Loucy (cell line): ENCODE results near the gene IFITM10.

ENCODE experiments used
- EZH2phosphoT487 ChIP-seq: fragments of 200-600 bp; IDR thresholded peaks from 2 replicates; pipeline ENCODE4 v1.6.1; 2018; ENCODE audit warnings: antibody characterized with exemption, mild to moderate bottlenecking, moderate library complexity, borderline replicate concordance
- TF ChIP-seq, protein P1 (sequence below): fragments of 200-600 bp; sonication (generic); conservative IDR thresholded peaks from 2 replicates; pipeline ENCODE4 v1.5.1; 2014; ENCODE audit warnings: mild to moderate bottlenecking, antibody characterized with exemption, low read length

GRCh38 chr11:1752907-1753228 lies 2.5 kb upstream of the IFITM10 start:
- TF ChIP-seq, protein P1, sequence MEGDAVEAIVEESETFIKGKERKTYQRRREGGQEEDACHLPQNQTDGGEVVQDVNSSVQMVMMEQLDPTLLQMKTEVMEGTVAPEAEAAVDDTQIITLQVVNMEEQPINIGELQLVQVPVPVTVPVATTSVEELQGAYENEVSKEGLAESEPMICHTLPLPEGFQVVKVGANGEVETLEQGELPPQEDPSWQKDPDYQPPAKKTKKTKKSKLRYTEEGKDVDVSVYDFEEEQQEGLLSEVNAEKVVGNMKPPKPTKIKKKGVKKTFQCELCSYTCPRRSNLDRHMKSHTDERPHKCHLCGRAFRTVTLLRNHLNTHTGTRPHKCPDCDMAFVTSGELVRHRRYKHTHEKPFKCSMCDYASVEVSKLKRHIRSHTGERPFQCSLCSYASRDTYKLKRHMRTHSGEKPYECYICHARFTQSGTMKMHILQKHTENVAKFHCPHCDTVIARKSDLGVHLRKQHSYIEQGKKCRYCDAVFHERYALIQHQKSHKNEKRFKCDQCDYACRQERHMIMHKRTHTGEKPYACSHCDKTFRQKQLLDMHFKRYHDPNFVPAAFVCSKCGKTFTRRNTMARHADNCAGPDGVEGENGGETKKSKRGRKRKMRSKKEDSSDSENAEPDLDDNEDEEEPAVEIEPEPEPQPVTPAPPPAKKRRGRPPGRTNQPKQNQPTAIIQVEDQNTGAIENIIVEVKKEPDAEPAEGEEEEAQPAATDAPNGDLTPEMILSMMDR, result no peak
- no peak for TF ChIP-seq EZH2phosphoT487
